ENCODE data around the gene LDLRAD3. TPM values are rescaled to one million over a fixed set of nuclear protein-coding genes. Genes with fewer than 3 reads are reported as not detected.

The LDLRAD3 gene
- total RNA-seq, 4 donors from 2014 or later, result 19.4 to 49.5 (median 31.0) TPM

DNA sequence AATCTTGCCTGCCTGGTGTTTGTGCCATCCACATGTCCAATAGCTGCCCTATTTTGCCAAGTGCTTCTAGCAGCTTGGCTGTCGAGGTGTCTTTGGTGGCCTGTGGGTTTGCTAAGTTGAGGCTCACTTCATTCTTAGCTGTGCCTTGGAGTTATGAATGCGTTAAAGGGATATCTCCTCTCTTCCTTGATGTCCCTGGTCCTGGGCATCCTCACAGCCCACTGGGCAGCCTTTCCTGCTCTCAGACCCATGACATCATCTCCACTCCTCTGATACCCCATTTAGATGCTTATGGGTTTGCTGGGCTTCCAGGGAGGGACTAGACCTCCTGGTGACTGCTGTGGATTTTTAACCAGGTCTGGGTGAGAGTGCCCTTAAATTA lies 1.3 kb downstream of the LDLRAD3 start:
- peaks cover 0 to 42% (median 10%) of the 10 kb centered on the region in 4 donors for H3K4me1 ChIP-seq
- peak overlapping the region in 3 of 4 donors; percentile 47 to 67 (median 65) for H3K4me3 ChIP-seq
- no peaks in the 10 kb centered on the region for H3K9me3 ChIP-seq
- H3K36me3 ChIP-seq, result no peaks in the 10 kb centered on the region
- peak overlapping the region; percentile 55 to 85 (median 74) for H3K27ac ChIP-seq
- WGBS, 2 donors, result 41 to 66% methylated on average over 2 of the region's 2 CpGs
- TF ChIP-seq, protein P1, sequence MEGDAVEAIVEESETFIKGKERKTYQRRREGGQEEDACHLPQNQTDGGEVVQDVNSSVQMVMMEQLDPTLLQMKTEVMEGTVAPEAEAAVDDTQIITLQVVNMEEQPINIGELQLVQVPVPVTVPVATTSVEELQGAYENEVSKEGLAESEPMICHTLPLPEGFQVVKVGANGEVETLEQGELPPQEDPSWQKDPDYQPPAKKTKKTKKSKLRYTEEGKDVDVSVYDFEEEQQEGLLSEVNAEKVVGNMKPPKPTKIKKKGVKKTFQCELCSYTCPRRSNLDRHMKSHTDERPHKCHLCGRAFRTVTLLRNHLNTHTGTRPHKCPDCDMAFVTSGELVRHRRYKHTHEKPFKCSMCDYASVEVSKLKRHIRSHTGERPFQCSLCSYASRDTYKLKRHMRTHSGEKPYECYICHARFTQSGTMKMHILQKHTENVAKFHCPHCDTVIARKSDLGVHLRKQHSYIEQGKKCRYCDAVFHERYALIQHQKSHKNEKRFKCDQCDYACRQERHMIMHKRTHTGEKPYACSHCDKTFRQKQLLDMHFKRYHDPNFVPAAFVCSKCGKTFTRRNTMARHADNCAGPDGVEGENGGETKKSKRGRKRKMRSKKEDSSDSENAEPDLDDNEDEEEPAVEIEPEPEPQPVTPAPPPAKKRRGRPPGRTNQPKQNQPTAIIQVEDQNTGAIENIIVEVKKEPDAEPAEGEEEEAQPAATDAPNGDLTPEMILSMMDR (IDR thresholded peaks at IDR 0.05), result no peak
- TF ChIP-seq POLR2A (IDR thresholded peaks at IDR 0.05) (peak in 1 of 2 donors; percentile 4), EP300 (IDR thresholded peaks at IDR 0.05) (no peak)
- H3K27me3 ChIP-seq, result no peaks in the 10 kb centered on the region
- DNase-seq (ENCODE audit: low spot score in 2 of 2), result no peak

DNA sequence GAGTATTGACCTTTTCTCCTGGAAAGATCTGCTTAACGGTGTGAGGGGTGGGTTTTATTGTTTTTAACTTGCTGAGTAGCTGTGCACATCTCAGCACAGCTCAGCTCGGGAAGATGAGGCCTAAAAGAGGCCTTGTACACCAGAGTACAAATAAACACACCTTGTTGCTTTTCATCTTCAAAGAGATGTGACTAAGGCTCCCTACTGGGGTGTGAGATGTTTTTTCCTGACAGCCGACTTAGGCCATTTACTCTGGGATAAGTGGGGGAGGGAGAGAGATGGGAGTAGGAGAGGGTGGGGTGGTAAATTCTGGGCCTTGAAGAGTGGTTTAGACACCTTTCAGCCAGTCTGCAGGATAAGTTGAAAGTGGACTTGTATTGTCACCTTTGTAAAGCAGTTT lies 2.9 kb downstream of the LDLRAD3 start:
- Histone ChIP-seq H3K36me3 (no peaks in the 10 kb centered on the region), H3K4me3 (no peak overlapping the region), H3K9me3 (no peaks in the 10 kb centered on the region), H3K27me3 (no peaks in the 10 kb centered on the region), H3K27ac (peak overlapping the region in 2 of 4 donors; percentile 78 to 85), H3K4me1 (peaks cover 0 to 44% (median 10%) of the 10 kb centered on the region in 4 donors)
- WGBS, 2 donors, result 60 to 68% methylated on average over 3 of the region's 3 CpGs
- DNase-seq (ENCODE audit: low spot score in 2 of 2), result no peak
- TF ChIP-seq EP300 (IDR thresholded peaks at IDR 0.05) (no peak), POLR2A (IDR thresholded peaks at IDR 0.05) (no peak)
- TF ChIP-seq, protein P1 (IDR thresholded peaks at IDR 0.05), result no peak

DNA sequence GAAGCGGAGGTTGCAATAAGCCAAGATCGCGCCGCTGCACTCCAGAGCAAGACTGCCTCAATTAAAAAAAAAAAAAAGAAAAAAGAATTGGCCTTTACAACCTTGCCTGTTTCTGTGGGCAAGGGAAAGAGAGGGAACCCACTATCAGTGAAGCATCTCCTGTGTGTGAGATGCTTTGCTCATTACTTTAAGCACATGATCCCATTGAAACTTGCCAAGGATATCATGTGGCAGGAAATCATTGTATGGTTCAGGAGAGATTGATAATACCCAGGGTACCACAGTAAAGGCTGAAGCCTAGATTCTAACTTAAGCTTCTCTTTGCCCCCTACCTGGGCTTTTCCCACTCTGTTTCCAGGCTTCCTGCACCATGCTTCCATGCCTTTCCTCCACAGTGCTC lies 3.6 kb downstream of the LDLRAD3 start:
- Histone ChIP-seq H3K27ac (no peak overlapping the region), H3K36me3 (no peaks in the 10 kb centered on the region), H3K27me3 (no peaks in the 10 kb centered on the region), H3K9me3 (no peaks in the 10 kb centered on the region), H3K4me3 (no peak overlapping the region), H3K4me1 (peaks cover 0 to 49% (median 10%) of the 10 kb centered on the region in 4 donors)
- 95 to 99% methylated on average over 4 of the region's 4 CpGs for WGBS, 2 donors
- TF ChIP-seq POLR2A (IDR thresholded peaks at IDR 0.05) (no peak), EP300 (IDR thresholded peaks at IDR 0.05) (no peak)
- TF ChIP-seq, protein P1 (IDR thresholded peaks at IDR 0.05), result no peak
- DNase-seq (ENCODE audit: low spot score in 2 of 2), result no peak

DNA sequence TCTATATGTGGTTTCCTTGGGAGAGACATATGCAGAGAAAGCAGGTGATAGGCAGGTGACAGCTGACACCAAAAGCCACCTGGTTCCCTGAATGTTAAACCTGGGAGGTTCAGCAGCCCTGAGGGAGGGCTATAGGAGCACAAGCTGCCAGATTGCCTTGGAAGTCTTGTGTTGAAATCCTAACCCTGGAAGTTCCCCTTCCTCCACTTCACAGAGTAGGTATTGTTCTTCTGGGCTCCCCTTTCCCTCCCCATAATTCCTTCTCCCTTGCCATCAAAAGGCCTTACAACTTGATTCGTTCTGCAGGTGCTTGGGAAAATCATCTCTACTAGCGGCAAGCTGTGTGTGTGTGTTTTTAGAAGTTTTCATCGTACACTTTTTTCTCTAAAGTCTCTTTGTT lies 5.4 kb downstream of the LDLRAD3 start:
- Histone ChIP-seq H3K27me3 (no peaks in the 10 kb centered on the region), H3K4me1 (peaks cover 0 to 61% (median 7%) of the 10 kb centered on the region in 4 donors), H3K36me3 (no peaks in the 10 kb centered on the region), H3K9me3 (no peaks in the 10 kb centered on the region), H3K4me3 (no peak overlapping the region), H3K27ac (peak overlapping the region in 2 of 4 donors; percentile 20 to 46)
- TF ChIP-seq EP300 (IDR thresholded peaks at IDR 0.05) (no peak), POLR2A (IDR thresholded peaks at IDR 0.05) (no peak)
- TF ChIP-seq, protein P1 (IDR thresholded peaks at IDR 0.05), result no peak
- WGBS, 2 donors, result 43 to 60% methylated on average over 3 of the region's 3 CpGs
- no peak for DNase-seq (ENCODE audit: low spot score in 2 of 2)

DNA sequence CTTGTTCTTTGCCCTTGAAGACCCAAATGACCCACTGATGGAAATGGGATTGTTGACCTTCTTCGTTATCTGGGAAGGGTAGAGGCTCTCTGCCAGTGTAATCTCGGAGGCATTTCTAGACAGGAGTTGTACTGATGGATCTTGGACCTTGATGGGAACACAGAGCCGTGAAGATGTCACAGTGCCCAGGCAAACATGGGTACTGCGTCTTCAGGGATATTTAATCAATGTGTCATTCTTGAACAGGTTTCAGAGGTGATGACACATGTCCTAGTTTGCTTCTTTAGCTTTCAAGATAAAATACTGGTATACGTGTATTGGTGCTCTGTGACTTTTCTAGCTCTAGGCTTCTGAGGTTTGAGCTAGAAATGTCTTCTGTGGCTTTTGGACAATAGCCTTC lies 6.2 kb downstream of the LDLRAD3 start:
- no peaks in the 10 kb centered on the region for H3K36me3 ChIP-seq
- no peak for TF ChIP-seq POLR2A (IDR thresholded peaks at IDR 0.05)
- TF ChIP-seq EP300 (IDR thresholded peaks at IDR 0.05), result no peak
- TF ChIP-seq, protein P1 (IDR thresholded peaks at IDR 0.05), result no peak
- H3K27me3 ChIP-seq, result no peaks in the 10 kb centered on the region
- H3K4me3 ChIP-seq, result no peak overlapping the region
- H3K9me3 ChIP-seq, result no peaks in the 10 kb centered on the region
- peaks cover 0 to 60% (median 4%) of the 10 kb centered on the region in 4 donors for H3K4me1 ChIP-seq
- peak overlapping the region in 1 of 4 donors; percentile 20 for H3K27ac ChIP-seq
- WGBS, 2 donors, result 81 to 90% methylated on average over 5 of the region's 5 CpGs
- no peak for DNase-seq (ENCODE audit: low spot score in 2 of 2)
